ENCODE data around the gene CCDC201.
"Not testable (repeated sequence)": the region's sequence is repeated elsewhere in the genome, so short reads cannot be mapped to it uniquely, and the experiment has no call there.

The CCDC201 gene

GRCh38 chr7:45872116-45873034 is 507 bp downstream of the CCDC201 start:
- no peak for DNase-seq

- DNase-seq = no peak
Measured at GRCh38 chr7:45869426-45869825, 3.5 kb downstream of the CCDC201 start.

- no peak for DNase-seq
Measured at GRCh38 chr7:45867471-45867870, 5.4 kb downstream of the CCDC201 start.

GRCh38 chr7:45865594-45866410 is 7.1 kb downstream of the CCDC201 start:
- DNase-seq = no peak

DNA sequence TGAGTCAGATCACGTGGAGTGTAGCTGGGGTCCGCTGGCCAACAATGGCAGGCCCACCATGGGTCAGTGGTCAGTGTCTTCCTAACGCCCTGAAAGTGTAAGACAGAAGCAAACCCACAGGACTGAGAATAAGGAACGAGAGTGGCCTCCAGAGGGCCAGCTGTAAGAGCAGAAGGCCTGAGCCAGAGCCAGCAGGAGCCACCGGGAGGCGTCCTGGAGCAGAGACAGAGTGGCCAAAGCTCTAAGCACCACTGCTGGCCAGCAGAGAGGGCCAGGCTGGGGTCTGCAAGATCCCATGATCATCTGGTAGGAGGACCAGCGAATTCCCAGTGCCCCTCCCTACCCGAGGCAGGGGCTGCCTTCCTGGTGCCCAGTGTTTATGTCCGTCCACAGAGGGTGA is 9.2 kb downstream of the CCDC201 start:
- no peak for DNase-seq

GRCh38 chr7:45856888-45857287 is 16.0 kb downstream of the CCDC201 start:
- not testable (repeated sequence) for DNase-seq

DNA sequence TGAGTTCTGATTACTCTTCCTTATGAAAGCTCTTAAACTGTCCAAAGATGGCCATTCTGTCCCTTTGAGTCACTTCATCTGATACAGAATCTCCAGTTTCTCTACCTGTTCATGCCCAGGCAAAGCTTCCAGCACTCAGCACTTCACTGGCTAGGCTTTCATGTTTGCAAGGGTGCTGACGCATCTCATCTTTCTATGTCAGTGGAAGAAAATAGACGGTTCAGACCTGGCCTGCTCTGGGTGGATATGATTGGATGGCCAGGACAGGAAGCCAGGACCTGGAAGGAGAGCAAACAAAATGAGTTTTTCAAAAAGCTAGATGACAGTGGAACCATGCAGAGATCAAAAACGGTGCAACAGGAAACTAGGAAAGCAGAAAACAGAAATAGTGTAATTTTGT is 17.2 kb downstream of the CCDC201 start:
- DNase-seq = not testable (repeated sequence)

DNA sequence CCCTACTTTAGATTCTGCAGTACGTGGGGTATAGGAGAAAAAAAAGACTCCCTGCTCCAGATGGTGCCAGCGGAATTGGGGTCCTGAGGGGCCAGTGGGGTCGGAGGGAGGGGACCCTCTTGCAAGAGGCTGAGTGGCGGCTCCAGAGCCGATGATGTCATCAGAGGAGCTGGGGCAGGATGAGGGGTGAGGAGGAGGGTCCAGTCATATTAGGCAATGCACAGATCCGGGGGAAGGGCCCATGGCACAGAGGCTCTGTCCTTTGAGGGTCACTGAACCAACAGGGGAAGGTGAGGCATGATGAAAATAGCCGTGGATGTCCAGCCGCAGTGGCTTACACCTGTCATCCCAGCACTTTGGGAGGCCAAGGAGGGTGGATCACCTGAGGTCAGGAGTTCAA is 19.4 kb downstream of the CCDC201 start:
- not testable (repeated sequence) for DNase-seq

GRCh38 chr7:45852984-45853383 is 19.9 kb downstream of the CCDC201 start:
- not testable (repeated sequence) for DNase-seq

GRCh38 chr7:45848734-45849133 is 24.1 kb downstream of the CCDC201 start:
- DNase-seq = not testable (repeated sequence)

DNA sequence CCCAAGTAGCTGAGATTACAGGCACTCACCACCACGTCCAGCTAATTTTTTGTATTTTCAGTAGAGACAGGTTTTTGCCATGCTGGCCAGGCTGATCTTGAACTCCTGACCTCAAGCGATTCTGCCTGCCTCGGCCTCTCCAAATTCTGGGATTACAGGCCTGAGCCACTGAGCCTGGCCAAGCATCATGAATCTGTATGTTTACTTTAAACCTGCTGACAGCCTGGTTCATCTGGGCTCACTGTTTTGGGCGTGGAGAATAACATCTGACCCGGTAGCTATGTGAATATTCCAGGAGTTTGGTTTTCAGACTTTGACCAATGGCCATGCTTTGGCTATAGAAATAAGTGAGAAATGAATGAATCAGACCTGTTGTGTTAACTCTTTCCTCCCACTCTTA is 26.3 kb downstream of the CCDC201 start:
- not testable (repeated sequence) for DNase-seq

DNA sequence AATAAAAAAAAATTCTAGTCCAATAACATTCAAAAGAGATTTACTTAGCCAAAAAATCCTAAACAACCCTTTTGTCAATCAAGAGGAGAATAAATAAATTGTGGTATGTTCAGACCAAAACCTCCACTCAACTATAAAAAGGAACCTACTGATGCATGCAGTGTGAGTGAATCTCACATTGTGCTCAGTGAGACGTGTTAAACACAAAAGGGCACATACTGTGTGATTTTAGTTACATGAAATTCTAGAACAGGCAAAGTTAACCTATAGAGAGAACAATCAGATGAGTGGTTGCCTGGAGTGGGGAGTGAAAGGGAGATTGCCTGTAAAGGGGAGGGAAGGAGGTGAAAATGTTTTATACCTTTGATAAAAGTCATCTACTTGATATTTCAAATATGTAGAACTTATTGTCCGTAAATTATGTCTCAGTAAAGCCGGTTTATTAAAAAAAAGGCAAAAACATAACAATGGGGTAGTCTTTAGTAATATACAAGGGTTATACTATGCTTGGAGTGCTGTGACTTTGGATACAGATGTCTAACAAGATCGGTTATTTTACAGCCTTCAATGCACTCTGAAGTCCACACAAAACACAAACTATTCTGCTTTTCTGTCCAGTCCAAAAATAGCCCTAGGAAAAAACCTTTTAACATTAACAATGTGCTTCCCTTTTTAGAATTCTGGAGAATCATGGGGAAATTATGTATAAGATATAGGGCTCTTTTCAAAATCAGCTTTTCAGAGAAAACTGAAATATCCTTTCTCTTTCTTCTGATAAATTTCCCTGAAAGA is 30.8 kb downstream of the CCDC201 start:
- DNase-seq = not testable (repeated sequence)

GRCh38 chr7:45838852-45839251 is 34.0 kb downstream of the CCDC201 start:
- DNase-seq = not testable (repeated sequence)

GRCh38 chr7:45832433-45833177 is 40.3 kb downstream of the CCDC201 start:
- DNase-seq = not testable (repeated sequence)

DNA sequence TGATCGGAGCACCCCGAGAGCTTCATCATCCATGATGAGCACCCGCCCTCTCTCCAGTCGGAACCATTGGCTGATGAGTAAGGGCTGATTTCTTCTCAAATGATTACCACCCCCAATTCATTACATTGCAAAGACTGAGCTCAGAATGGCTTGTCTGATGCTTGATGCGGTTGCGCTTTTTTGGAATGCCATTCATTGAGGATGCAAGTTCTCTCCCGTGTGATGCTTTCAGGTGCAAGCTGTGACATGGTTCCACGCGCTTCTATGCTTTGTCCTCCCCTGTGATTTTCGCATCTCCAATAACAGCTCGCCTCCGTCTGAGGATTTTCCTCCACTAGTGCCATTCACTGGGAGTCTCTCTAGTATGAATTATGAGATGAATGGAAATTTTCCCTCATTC is 43.0 kb downstream of the CCDC201 start:
- not testable (repeated sequence) for DNase-seq

GRCh38 chr7:45827731-45828130 is 45.2 kb downstream of the CCDC201 start:
- not testable (repeated sequence) for DNase-seq

DNA sequence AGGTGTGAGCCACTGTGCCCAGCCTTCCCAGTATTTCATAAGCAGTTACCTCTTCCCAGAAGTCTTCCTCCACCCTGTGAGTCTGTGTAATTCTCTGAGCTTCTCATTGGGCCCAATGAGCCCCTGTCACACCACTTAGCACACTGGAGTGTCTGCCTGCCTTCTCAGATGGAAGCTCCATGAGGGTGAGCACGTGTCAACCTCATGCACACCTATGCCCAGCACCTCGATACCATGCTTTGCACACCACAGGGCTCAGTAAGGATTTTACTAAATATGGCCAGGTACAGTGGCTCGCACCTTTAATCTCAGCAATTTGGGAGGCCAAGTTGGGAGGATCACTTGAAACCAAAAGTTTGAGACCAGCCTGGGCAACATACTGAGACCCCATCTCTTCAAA is 46.3 kb downstream of the CCDC201 start:
- DNase-seq = not testable (repeated sequence)

DNA sequence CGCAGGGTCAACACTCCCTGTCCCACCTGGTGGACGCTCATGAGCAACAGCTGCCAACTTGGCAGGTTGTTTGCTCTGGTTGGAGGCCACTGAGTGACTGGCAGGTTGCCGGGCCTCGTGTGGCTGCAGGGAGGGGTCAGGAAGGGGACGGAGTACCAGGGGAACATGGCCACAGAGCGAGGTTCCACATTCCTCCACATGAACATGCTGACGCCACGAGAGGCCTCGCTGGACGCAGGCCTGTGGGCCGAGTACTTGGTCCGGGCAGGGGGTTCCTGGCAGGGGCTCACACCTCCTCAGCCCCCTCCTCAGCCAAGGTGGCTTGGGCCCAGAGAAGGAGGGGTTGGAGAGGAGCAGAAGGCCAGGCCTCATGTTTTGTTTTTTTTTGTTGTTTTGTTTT is 54.1 kb downstream of the CCDC201 start:
- not testable (repeated sequence) for DNase-seq

DNA sequence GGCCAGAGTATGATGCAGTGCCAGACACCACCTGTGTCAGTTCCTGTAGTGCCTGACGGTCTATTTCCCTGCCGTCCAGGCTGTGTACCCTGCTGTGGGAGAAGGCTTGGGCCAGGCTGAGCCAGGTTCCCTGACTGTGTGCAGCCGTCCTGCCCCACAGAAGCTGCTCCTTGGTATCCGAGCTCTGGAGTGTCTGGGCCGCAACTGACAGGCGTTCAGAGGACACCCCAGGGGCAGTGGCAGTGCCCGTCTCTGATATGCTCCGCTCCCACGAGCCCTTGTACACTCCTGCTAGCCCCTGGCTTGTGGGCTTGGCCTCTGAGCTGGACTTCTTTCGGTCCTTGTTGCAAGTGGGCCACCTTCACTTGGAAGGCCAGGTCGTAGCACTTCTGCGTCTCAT is 55.0 kb downstream of the CCDC201 start:
- not testable (repeated sequence) for DNase-seq

DNA sequence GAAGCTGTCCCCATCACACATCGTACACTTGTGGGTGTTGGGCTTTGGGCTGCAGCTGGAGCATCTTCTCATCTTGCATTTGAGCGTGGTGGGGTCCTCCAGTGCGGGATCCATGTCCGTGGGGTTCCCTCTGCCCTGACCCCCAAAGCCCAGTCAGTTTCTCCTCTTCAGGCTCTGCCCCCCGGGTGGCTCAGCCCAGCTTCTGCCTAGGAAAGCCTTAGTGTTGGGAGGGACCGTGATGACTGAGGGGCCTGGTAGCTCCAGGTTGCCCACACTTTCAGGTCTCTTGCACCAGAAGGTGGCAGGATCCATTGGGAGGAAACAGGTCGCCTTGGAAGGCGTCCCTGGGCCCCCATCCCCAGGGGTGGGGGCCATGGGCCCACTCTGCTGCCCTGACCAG is 55.9 kb downstream of the CCDC201 start:
- DNase-seq = not testable (repeated sequence)

DNA sequence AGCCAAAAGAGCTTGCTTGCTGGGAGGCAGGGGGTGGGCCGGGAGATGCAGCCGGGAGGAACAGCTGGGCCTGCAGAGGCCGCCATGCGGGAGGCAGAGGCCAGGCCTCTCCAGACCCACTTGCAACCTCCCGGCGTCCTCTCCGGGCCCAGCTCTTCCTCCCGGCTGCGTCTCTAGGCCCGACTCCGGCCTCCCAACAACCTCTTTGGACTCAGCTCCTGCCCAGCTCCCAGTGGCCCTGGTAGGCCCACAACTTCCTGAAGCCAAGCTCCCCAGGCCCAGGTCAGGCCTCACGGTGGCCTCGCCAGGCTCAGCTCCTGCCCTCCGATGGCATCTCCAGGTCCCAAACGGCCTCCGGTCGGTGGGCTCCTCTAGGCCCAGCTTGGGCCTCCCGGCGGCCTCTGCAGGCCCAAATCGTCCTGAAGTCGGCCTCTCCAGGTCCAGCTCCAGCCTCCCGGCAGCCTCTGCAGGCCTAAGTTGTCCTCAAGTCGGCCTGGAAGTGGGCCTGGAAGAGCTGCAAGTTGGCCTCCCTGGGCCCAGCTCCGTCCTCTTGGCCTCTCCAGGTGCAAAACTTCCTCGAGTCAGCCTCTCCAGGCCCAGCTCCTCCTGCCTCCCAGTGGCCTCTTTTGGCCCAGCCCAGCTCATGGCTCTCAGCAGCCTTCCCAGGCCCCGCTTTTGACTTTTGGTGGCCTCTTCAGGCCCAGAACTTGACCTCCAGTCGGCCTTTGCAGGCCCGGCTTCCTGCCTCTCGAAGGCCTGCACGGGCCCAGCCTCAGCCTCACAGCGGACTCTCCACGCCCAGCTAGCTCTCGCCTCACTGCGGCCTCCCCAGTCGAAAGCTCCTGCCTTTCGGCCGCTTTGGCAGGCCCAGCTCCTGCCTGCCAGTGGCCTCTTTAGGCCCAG is 58.4 kb downstream of the CCDC201 start:
- not testable (repeated sequence) for DNase-seq

All from activated T-cell treated with anti-CD3 and anti-CD28 coated beads for 4 hours (primary cell).